Measurements from ENCODE around the gene TMEM125.

- no peak for TF ChIP-seq CTCF (IDR thresholded peaks at IDR 0.05)
- TF ChIP-seq POLR2A (IDR thresholded peaks at IDR 0.05), result no peak
Measured at GRCh38 chr1:43314233-43314632, 44.5 kb downstream of the TMEM125 start.
